A673 (cell line): ENCODE results near the gene SLU7. TPM values are rescaled to one million over a fixed set of nuclear protein-coding genes. Genes with fewer than 3 reads are reported as not detected.

Experiments used
- BruUV-seq: library from RNA; stranded (reverse); fragments of 400-500 nt; replicated peaks from 2 replicates; lab custom pipeline; 2021; lab: Mats Ljungman, UMichigan
- CTCF ChIA-PET: fragments of 300-600 bp; sonication (Branson Sonifier 250); formaldehyde crosslinking; loops from one replicate; lab custom pipeline; 2022; ENCODE audit warnings: antibody characterized with exemption; lab: Charles Lee
- POLR2A ChIA-PET: fragments of 300-600 bp; sonication (Branson Sonifier 250); formaldehyde crosslinking; loops from one replicate; lab custom pipeline; 2022; ENCODE audit warnings: antibody characterized with exemption; ENCODE audit not compliant: low non-redundant PET; lab: Charles Lee
- DNase-seq: peaks from one replicate; pipeline ENCODE4 v3.0.0-alpha.2; 2015; ENCODE audit warnings: low spot score
- H3K27ac ChIP-seq: fragments of 200-600 bp; sonication (generic); 2 replicates; pipeline ENCODE4 v1.5.1; 2016; ENCODE audit warnings: mixed run types, low read depth, mild to moderate bottlenecking, mixed read lengths, antibody characterized with exemption, low read length; ENCODE audit not compliant: poor library complexity, severe bottlenecking
- H3K27me3 ChIP-seq: fragments of 200-600 bp; sonication (generic); replicated peaks from 2 replicates; pipeline ENCODE4 v1.6.1; 2017; ENCODE audit warnings: mixed run types, low read depth, mild to moderate bottlenecking, mixed read lengths, antibody characterized with exemption, low read length; ENCODE audit not compliant: insufficient read depth, poor library complexity
- H3K36me3 ChIP-seq: fragments of 200-600 bp; sonication (generic); 2 replicates; pipeline ENCODE4 v1.6.1; 2016; ENCODE audit warnings: mixed run types, mild to moderate bottlenecking, mixed read lengths, antibody characterized with exemption, low read length; ENCODE audit not compliant: insufficient read depth, poor library complexity, severe bottlenecking
- H3K4me1 ChIP-seq: fragments of 200-600 bp; sonication (generic); 2 replicates; pipeline ENCODE4 v1.6.1; 2017; ENCODE audit warnings: mixed run types, mild to moderate bottlenecking, mixed read lengths, antibody characterized with exemption, low read length; ENCODE audit not compliant: insufficient read depth, poor library complexity, severe bottlenecking
- H3K4me3 ChIP-seq: fragments of 200-600 bp; sonication (generic); 2 replicates; pipeline ENCODE4 v1.5.1; 2016; ENCODE audit warnings: low read depth, mixed run types, mild to moderate bottlenecking, mixed read lengths, low read length; ENCODE audit not compliant: poor library complexity, severe bottlenecking
- H3K9me3 ChIP-seq: fragments of 200-600 bp; sonication (generic); 2 replicates; pipeline ENCODE4 v1.6.1; 2016; ENCODE audit warnings: mixed run types, low read depth, mild to moderate bottlenecking, mixed read lengths, antibody characterized with exemption, low read length; ENCODE audit not compliant: poor library complexity, severe bottlenecking
- EZH2 ChIP-seq: fragments of 200-600 bp; sonication (generic); IDR thresholded peaks from 2 replicates; pipeline ENCODE4 v1.6.1; 2017; ENCODE audit warnings: borderline replicate concordance, low read depth, mild to moderate bottlenecking, mixed read lengths, antibody characterized with exemption, low read length; ENCODE audit not compliant: poor library complexity, severe bottlenecking
- intact Hi-C: fragments of 100-400 bp; cut with micrococcal nuclease; formaldehyde crosslinking; loops from one replicate; pipeline ENCODE4 v1.10.0; 2022; ENCODE audit not compliant: unreplicated experiment
- total RNA-seq: library from RNA; stranded (reverse); gene quantifications from 2 replicates; pipeline ENCODE4 v1.2.3, GENCODE V29; 2021
- TF ChIP-seq, protein P1 (sequence below): fragments of 300-800, 200-600 bp; sonication (generic); conservative IDR thresholded peaks from 2 replicates; pipeline ENCODE4 v1.5.1; 2017; ENCODE audit warnings: low read depth, mild to moderate bottlenecking, antibody characterized with exemption, low read length, moderate library complexity, mixed read lengths

The SLU7 gene
- total RNA-seq, 1 experiment from 2014 or later = 37.4 TPM

DNA sequence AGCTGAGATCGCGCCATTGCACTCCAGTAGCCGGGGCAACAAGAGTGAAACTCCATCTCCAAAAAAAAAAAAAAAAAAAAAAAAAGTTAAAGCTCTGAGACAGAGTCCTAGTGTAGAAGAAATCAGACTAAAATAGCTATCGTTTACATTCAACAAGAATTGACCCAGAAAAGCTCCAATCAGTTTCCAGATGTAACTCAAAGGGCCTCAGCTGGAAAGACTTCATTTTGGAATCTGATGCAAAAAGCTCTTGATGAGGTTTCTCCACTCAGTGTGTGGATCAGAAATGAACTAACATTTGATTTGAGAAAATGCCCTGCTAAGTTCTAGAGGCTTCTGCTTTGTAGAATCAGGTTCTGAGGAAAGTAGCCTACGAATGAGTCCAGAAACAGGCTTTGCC lies 41.2 kb downstream of the SLU7 start:
- H3K27me3 ChIP-seq = peaks cover 8% of the 10 kb centered on the region

DNA sequence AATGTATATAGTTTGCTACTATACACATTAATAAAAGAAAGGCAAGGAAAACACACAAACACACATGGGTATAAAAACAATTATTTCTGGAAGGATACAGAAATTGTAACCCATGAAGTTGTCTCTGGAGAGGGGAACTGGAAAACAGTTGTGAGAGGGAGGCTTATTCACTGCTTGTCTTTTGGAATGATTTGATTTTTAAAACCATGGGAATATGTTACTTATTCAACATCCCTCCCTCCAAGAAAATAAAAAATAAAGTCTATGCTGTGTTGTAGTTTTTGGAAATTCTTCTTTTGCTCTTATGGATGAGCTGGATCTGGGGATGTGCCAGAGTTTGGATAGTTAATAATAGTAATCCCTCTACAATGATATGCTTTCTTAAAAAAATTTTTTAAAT lies 42.5 kb downstream of the SLU7 start:
- no peaks in the 10 kb centered on the region for H3K9me3 ChIP-seq
- POLR2A ChIA-PET = interaction anchor here (0.5 kb wide), 1 partner anchor 354 kb away, joined by 3 read pairs; no protein-coding TSS in a partner anchor
- no peak for DNase-seq
- H3K27me3 ChIP-seq = peaks cover 8% of the 10 kb centered on the region
- H3K36me3 ChIP-seq = no peaks in the 10 kb centered on the region
- BruUV-seq = no TSS peak
- no peaks in the 10 kb centered on the region for H3K4me1 ChIP-seq
- intact Hi-C loops = no loop called here
- TF ChIP-seq, protein P1, sequence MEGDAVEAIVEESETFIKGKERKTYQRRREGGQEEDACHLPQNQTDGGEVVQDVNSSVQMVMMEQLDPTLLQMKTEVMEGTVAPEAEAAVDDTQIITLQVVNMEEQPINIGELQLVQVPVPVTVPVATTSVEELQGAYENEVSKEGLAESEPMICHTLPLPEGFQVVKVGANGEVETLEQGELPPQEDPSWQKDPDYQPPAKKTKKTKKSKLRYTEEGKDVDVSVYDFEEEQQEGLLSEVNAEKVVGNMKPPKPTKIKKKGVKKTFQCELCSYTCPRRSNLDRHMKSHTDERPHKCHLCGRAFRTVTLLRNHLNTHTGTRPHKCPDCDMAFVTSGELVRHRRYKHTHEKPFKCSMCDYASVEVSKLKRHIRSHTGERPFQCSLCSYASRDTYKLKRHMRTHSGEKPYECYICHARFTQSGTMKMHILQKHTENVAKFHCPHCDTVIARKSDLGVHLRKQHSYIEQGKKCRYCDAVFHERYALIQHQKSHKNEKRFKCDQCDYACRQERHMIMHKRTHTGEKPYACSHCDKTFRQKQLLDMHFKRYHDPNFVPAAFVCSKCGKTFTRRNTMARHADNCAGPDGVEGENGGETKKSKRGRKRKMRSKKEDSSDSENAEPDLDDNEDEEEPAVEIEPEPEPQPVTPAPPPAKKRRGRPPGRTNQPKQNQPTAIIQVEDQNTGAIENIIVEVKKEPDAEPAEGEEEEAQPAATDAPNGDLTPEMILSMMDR = no peak
- TF ChIP-seq EZH2 = no peak
- no peak overlapping the region for H3K4me3 ChIP-seq
- CTCF ChIA-PET = no interaction called here
- H3K27ac ChIP-seq = no peak overlapping the region

More for the DNA sequence above, 41.2 kb downstream of the SLU7 start:
- POLR2A ChIA-PET = no interaction called here
- TF ChIP-seq, protein P1 = no peak
- TF ChIP-seq EZH2 = no peak
- intact Hi-C loops = no loop called here
- no peak overlapping the region for H3K27ac ChIP-seq
- H3K4me3 ChIP-seq = no peak overlapping the region
- DNase-seq = no peak
- H3K9me3 ChIP-seq = no peaks in the 10 kb centered on the region
- H3K36me3 ChIP-seq = no peaks in the 10 kb centered on the region
- peaks cover 7% of the 10 kb centered on the region for H3K4me1 ChIP-seq
- CTCF ChIA-PET = interaction anchor here (0.6 kb wide), 1 partner anchor 13 kb away, joined by 3 read pairs; no protein-coding TSS in a partner anchor
- no TSS peak for BruUV-seq

DNA sequence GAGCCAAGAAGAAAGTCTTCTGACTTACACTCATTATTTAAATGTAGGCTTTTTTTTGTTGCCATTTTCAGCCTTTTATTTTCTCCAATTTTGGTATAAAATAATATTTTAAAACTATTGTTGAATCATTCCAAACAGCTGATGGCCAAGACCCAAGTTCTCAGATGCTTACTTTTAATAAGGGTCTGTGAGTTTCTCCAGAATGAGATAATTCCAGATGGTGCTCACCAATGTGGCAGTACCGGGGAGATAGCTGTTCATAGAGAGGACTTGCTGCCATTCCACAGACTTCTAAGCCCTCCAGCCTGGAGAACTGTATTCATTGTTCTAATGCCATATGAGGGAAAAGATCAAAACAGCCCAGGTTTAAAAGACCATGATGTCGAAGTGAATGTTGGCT lies 43.2 kb downstream of the SLU7 start:
- no peaks in the 10 kb centered on the region for H3K4me1 ChIP-seq
- peaks cover 8% of the 10 kb centered on the region for H3K27me3 ChIP-seq
- intact Hi-C loops = no loop called here
- no peak for TF ChIP-seq EZH2
- TF ChIP-seq, protein P1 = no peak
- BruUV-seq = no TSS peak
- ChIA-PET POLR2A (no interaction called here), CTCF (no interaction called here)
- no peak overlapping the region for H3K4me3 ChIP-seq
- no peaks in the 10 kb centered on the region for H3K9me3 ChIP-seq
- H3K36me3 ChIP-seq = no peaks in the 10 kb centered on the region
- H3K27ac ChIP-seq = no peak overlapping the region
- DNase-seq = no peak
